ENCODE results near the gene CLEC3A.

The CLEC3A gene

GRCh38 chr16:78072275-78072674, 49.9 kb downstream of the CLEC3A start:
- no peaks in the 10 kb centered on the region for H3K4me1 Mint-ChIP-seq
- no peaks in the 10 kb centered on the region for H3K9me3 Mint-ChIP-seq
- peaks cover 46% of the 10 kb centered on the region for H3K27me3 Mint-ChIP-seq (ENCODE audit: low read depth, poor library complexity)
- no peak for DNase-seq
- H3K36me3 Mint-ChIP-seq (ENCODE audit: low read depth): no peaks in the 10 kb centered on the region
- no peak overlapping the region for H3K27ac Mint-ChIP-seq
- TF ChIP-seq CTCF (IDR thresholded peaks at IDR 0.05): no peak
- H3K4me3 Mint-ChIP-seq: no peak overlapping the region

GRCh38 chr16:78075800-78076199, 53.5 kb downstream of the CLEC3A start:
- no peak for DNase-seq
- no peaks in the 10 kb centered on the region for H3K9me3 Mint-ChIP-seq
- no peaks in the 10 kb centered on the region for H3K36me3 Mint-ChIP-seq (ENCODE audit: low read depth)
- H3K4me3 Mint-ChIP-seq: no peak overlapping the region
- H3K27me3 Mint-ChIP-seq (ENCODE audit: low read depth, poor library complexity): peaks cover 39% of the 10 kb centered on the region
- H3K27ac Mint-ChIP-seq: no peak overlapping the region
- no peaks in the 10 kb centered on the region for H3K4me1 Mint-ChIP-seq
- no peak for TF ChIP-seq CTCF (IDR thresholded peaks at IDR 0.05)

- Mint-ChIP-seq H3K27ac (no peak overlapping the region), H3K4me3 (no peak overlapping the region), H3K4me1 (no peaks in the 10 kb centered on the region), H3K27me3 (ENCODE audit: low read depth, poor library complexity) (peaks cover 11% of the 10 kb centered on the region), H3K36me3 (ENCODE audit: low read depth) (no peaks in the 10 kb centered on the region), H3K9me3 (no peaks in the 10 kb centered on the region)
- no peak for DNase-seq
- TF ChIP-seq CTCF (IDR thresholded peaks at IDR 0.05): no peak
Observed at GRCh38 chr16:78081341-78081740, 59.0 kb downstream of the CLEC3A start.

Measured in nephron progenitor cell (in vitro differentiated cells).